Mesodermal cell (in vitro differentiated cells): ENCODE measurements around the gene OR8G5. TPM values are rescaled to one million over a fixed set of nuclear protein-coding genes. Genes with fewer than 3 reads are reported as not detected.
"Not testable (repeated sequence)": the region's sequence is repeated elsewhere in the genome, so short reads cannot be mapped to it uniquely, and the experiment has no call there.

ENCODE experiments used
- H3K27ac ChIP-seq: 2 replicates; pipeline ENCODE4 v1.7.0; 2013; ENCODE audit warnings: mild to moderate bottlenecking, low read depth, low read length, moderate library complexity; ENCODE audit not compliant: severe bottlenecking
- H3K36me3 ChIP-seq: 2 replicates; pipeline ENCODE4 v1.7.1; 2013; ENCODE audit warnings: mild to moderate bottlenecking, low read length, moderate library complexity; ENCODE audit not compliant: control insufficient read depth, insufficient read depth
- H3K4me1 ChIP-seq: one replicate; pipeline ENCODE4 v1.7.1; 2013; ENCODE audit warnings: mild to moderate bottlenecking, low read length; ENCODE audit not compliant: insufficient read depth, control insufficient read depth, poor library complexity, severe bottlenecking
- H3K4me3 ChIP-seq: 2 replicates; pipeline ENCODE4 v1.7.0; 2013; ENCODE audit warnings: low read length, control low read depth, mild to moderate bottlenecking; ENCODE audit not compliant: insufficient read depth, poor library complexity, severe bottlenecking; ENCODE audit errors: extremely low read depth
- H3K9me3 ChIP-seq: 2 replicates; pipeline ENCODE4 v1.7.1; 2013; ENCODE audit warnings: mild to moderate bottlenecking, low read length, moderate library complexity; ENCODE audit not compliant: control insufficient read depth
- WGBS, 2 experiments: methylation state at CpG; one replicate each; pipeline ENCODE4 v1.1.5; 2013; ENCODE audit warnings: missing lambda C conversion rate in 2 of 2; ENCODE audit not compliant: insufficient coverage in 2 of 2; 5-methylcytosine and 5-hydroxymethylcytosine counted together
- polyA plus RNA-seq, 2 experiments: library from polyadenylated mRNA; stranded (reverse); fragments of 50-300 nt; gene quantifications; one replicate each; pipeline ENCODE4 v1.2.3, GENCODE V29; 2013

Gene OR8G5, protein sequence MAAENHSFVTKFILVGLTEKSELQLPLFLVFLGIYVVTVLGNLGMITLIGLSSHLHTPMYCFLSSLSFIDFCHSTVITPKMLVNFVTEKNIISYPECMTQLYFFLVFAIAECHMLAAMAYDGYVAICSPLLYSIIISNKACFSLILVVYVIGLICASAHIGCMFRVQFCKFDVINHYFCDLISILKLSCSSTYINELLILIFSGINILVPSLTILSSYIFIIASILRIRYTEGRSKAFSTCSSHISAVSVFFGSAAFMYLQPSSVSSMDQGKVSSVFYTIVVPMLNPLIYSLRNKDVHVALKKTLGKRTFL
- not detected for polyA plus RNA-seq (2013, experiment 1 of 2)
- not detected for polyA plus RNA-seq (2013, experiment 2 of 2)

DNA sequence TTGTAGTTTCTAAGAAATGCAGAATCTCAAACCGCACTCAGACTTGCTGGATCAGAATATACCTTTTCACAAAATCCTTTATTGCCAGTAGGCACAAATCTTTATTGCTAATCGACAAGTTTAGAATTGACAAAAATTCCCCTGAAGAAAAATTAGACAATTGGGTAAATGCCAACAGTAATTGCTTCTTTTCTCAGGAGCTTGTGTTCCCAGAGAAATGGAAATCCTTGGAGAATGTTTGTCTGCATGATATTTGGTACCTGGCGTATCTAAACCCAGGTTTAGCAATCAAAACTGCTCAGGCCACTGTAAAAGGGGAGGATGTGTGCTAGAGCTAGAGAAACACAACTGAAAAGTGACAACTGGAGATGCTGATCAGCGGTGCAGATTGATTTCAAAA is at the start of gene OR8G5:
OR8G5 (plus strand) TSS at position 301 of the 400 bp plus-strand sequence. CDS start 8,556 bp downstream, outside the sequence.
- Histone ChIP-seq H3K36me3 (no peaks in the 10 kb centered on the region), H3K9me3 (no peaks in the 10 kb centered on the region), H3K4me1 (peaks cover 10% of the 10 kb centered on the region), H3K4me3 (no peak within 1 kb of the TSS), H3K27ac (no peak within 1 kb of the TSS)
- 90 to 100% methylated on average over 1 to 2 of the region's 4 CpGs for WGBS, 2 experiments

DNA sequence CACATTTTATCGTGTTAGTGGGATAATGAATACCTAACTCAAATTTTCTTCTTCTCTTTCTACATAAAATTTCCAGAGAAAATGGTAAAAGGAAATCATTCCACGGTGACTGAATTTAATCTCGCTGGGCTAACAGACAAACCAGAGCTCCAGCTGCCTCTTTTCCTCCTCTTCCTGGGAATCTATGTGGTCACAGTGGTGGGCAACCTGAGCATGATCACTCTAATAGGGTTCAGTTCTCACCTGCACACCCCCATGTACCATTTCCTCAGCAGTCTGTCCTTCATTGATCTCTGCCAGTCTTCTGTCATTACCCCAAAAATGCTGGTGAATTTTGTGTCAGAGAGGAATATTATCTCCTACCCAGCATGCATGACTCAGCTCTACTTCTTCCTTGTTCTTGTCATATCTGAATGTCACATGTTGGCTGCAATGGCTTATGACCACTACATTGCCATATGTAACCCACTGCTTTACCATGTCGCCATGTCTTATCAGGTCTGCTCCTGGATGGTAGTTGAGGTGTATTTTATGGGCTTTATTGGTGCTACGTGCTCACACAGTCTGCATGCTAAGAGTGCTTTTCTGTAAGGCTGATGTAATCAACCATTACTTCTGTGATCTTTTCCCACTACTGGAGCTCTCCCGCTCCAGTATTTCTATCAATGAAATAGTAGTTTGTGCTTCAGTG is 48.9 kb upstream of the OR8G5 start:
- 86 to 100% methylated on average over 1 to 2 of the region's 6 CpGs for WGBS, 2 experiments
- Histone ChIP-seq H3K4me1 (no peaks in the 10 kb centered on the region), H3K36me3 (no peaks in the 10 kb centered on the region), H3K4me3 (no peak overlapping the region), H3K27ac (no peak overlapping the region), H3K9me3 (no peaks in the 10 kb centered on the region)

GRCh38 chr11:124209824-124210357 is 46.3 kb upstream of the OR8G5 start:
- Histone ChIP-seq H3K27ac (no peak overlapping the region), H3K4me1 (no peaks in the 10 kb centered on the region), H3K9me3 (no peaks in the 10 kb centered on the region), H3K4me3 (no peak overlapping the region), H3K36me3 (no peaks in the 10 kb centered on the region)
- WGBS, 2 experiments = 96% methylated on average over 4 to 5 of the region's 6 CpGs

- 89 to 95% methylated on average over 3 to 4 of the region's 5 CpGs for WGBS, 2 experiments
- H3K27ac ChIP-seq = no peak overlapping the region
- no peak overlapping the region for H3K4me3 ChIP-seq
- H3K4me1 ChIP-seq = no peaks in the 10 kb centered on the region
- H3K9me3 ChIP-seq = no peaks in the 10 kb centered on the region
- no peaks in the 10 kb centered on the region for H3K36me3 ChIP-seq
Measured at GRCh38 chr11:124210421-124210820, 45.8 kb upstream of the OR8G5 start.

- no peaks in the 10 kb centered on the region for H3K36me3 ChIP-seq
- no peak overlapping the region for H3K27ac ChIP-seq
- H3K4me3 ChIP-seq = no peak overlapping the region
- H3K9me3 ChIP-seq = no peaks in the 10 kb centered on the region
- H3K4me1 ChIP-seq = no peaks in the 10 kb centered on the region
Measured at GRCh38 chr11:124211321-124211720, 44.9 kb upstream of the OR8G5 start.

DNA sequence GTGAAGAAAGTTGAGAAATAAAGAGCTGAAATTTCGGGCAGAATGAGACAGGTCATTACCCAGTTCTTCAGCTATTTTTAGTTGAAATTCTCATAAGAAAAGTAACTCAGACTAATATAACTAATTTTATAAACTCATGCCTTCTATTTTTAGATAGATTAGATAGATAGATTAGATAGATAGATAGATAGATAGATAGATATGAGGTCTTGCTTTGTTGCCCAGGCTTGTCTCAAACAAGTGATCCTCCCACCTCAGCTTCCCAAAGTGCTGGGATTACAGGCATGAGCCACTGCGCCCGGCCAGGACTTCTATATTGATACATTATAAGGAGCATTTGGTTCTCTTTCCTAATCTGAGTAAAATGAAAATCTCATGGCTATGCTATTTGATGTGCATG is 42.1 kb upstream of the OR8G5 start:
- H3K27ac ChIP-seq = no peak overlapping the region
- WGBS, 2 experiments = no CpG with 5 or more reads among the region's 3 CpGs
- no peaks in the 10 kb centered on the region for H3K4me1 ChIP-seq
- H3K9me3 ChIP-seq = no peaks in the 10 kb centered on the region
- H3K36me3 ChIP-seq = no peaks in the 10 kb centered on the region
- no peak overlapping the region for H3K4me3 ChIP-seq

DNA sequence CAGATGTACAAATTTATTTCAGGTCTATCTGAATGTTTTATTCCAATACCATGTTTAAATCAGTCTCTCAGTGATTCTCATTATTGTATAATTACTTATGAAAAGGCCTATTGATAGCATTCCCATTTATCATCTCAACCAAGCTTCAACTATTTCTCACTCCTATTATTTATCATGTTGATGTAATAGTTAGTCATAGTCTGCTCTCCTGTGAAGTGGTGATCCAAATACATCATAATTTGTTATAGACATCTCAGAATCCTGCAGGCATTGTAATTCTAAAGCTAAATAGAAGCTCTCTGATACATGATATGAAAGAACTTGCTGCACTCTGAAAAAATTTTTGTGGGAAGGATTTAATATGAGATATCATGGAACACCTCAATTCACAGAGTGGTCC is 37.0 kb upstream of the OR8G5 start:
- H3K36me3 ChIP-seq = no peaks in the 10 kb centered on the region
- H3K9me3 ChIP-seq = no peaks in the 10 kb centered on the region
- no peak overlapping the region for H3K4me3 ChIP-seq
- H3K4me1 ChIP-seq = no peaks in the 10 kb centered on the region
- H3K27ac ChIP-seq = no peak overlapping the region

DNA sequence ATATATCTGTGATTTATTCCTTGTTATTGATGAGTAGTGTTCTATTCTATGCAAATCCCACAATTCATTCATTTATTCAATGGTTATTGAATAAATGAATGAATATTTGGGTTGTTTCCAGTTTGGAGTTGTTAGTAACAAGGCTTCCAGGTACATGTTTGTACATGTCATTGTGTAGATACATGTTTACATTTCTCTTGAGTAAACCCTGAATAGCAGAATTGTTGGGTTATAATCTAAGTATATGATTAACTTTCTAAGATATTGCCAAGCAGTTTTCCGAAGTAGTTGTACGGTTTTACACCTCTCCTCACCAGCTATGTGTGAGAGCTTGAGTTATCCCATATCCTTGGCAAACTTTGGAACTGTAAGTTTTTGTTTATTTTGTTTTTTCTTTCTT is 33.8 kb upstream of the OR8G5 start:
- H3K4me1 ChIP-seq = no peaks in the 10 kb centered on the region
- H3K9me3 ChIP-seq = no peaks in the 10 kb centered on the region
- H3K27ac ChIP-seq = no peak overlapping the region
- H3K36me3 ChIP-seq = no peaks in the 10 kb centered on the region
- no peak overlapping the region for H3K4me3 ChIP-seq
- WGBS, 2 experiments = 100% methylated on average over 1 of the region's 2 CpGs

GRCh38 chr11:124224618-124225423 is 31.4 kb upstream of the OR8G5 start:
- H3K27ac ChIP-seq, H3K9me3 ChIP-seq, H3K36me3 ChIP-seq, H3K4me3 ChIP-seq, H3K4me1 ChIP-seq: not testable (repeated sequence)
- WGBS, 2 experiments = 76 to 83% methylated on average over 5 to 6 of the region's 9 CpGs

GRCh38 chr11:124225471-124225870 is 30.7 kb upstream of the OR8G5 start:
- no peaks in the 10 kb centered on the region for H3K4me1 ChIP-seq
- H3K27ac ChIP-seq = no peak overlapping the region
- H3K36me3 ChIP-seq = no peaks in the 10 kb centered on the region
- H3K4me3 ChIP-seq = no peak overlapping the region
- no CpG with 5 or more reads among the region's 1 CpG for WGBS, 2 experiments
- H3K9me3 ChIP-seq = no peaks in the 10 kb centered on the region
